HepG2 (cell line): ENCODE data around the gene ACACB.

Experiments used
- ADNP ChIP-seq: sonication (generic); formaldehyde crosslinking; IDR thresholded peaks from 2 replicates; pipeline ENCODE4 v1.4.0; 2020; ENCODE audit warnings: missing genetic modification reagents
- EP300 ChIP-seq, 3 experiments: sonication (generic) in 1 of 3; formaldehyde crosslinking in 1 of 3; IDR thresholded peaks; 2 replicates each; pipeline versions ENCODE4 v1.5.1 to v1.6.1; 2011 to 2020; ENCODE audit warnings: low read depth in 2 of 3, low read length in 2 of 3, borderline replicate concordance in 1 of 3, improper control_type of control experiment in 1 of 3, mild to moderate bottlenecking in 1 of 3, missing genetic modification reagents in 1 of 3, moderate library complexity in 1 of 3
- EZH2 ChIP-seq: conservative IDR thresholded peaks from 2 replicates; pipeline ENCODE4 v1.6.1; 2012; ENCODE audit warnings: mild to moderate bottlenecking, low read depth, low read length, moderate library complexity
- HOXD1 ChIP-seq: sonication (generic); formaldehyde crosslinking; IDR thresholded peaks from 2 replicates; pipeline ENCODE4 v1.5.0; 2020; ENCODE audit warnings: missing genetic modification reagents
- KLF13 ChIP-seq: sonication (generic); formaldehyde crosslinking; IDR thresholded peaks from 2 replicates; pipeline ENCODE4 v1.4.0; 2020; ENCODE audit warnings: mild to moderate bottlenecking, missing genetic modification reagents
- MAFF ChIP-seq: IDR thresholded peaks from 2 replicates; pipeline ENCODE4 v1.6.1; 2011; ENCODE audit warnings: low read depth, low read length, improper control_type of control experiment
- RORA ChIP-seq: sonication (generic); formaldehyde crosslinking; IDR thresholded peaks from 2 replicates; pipeline ENCODE4 v1.5.0; 2020; ENCODE audit warnings: mild to moderate bottlenecking, missing genetic modification reagents, moderate library complexity
- YY1 ChIP-seq: IDR thresholded peaks from 2 replicates; pipeline ENCODE4 v1.6.1; 2011; ENCODE audit warnings: low read length, low read depth, moderate library complexity, mild to moderate bottlenecking; ENCODE audit not compliant: insufficient read depth, insufficient replicate concordance
- ZBTB7A ChIP-seq: sonication (generic); formaldehyde crosslinking; IDR thresholded peaks from 2 replicates; pipeline ENCODE4 v1.8.0; 2022; ENCODE audit warnings: mild to moderate bottlenecking, missing genetic modification reagents
- ZNF737 ChIP-seq: sonication (generic); formaldehyde crosslinking; IDR thresholded peaks from 2 replicates; pipeline ENCODE4 v1.5.0; 2020; ENCODE audit warnings: missing genetic modification reagents, mild to moderate bottlenecking, borderline replicate concordance
- ZNF776 ChIP-seq: sonication (generic); formaldehyde crosslinking; IDR thresholded peaks from 2 replicates; pipeline ENCODE4 v1.4.0; 2020; ENCODE audit warnings: mild to moderate bottlenecking, missing genetic modification reagents

DNA sequence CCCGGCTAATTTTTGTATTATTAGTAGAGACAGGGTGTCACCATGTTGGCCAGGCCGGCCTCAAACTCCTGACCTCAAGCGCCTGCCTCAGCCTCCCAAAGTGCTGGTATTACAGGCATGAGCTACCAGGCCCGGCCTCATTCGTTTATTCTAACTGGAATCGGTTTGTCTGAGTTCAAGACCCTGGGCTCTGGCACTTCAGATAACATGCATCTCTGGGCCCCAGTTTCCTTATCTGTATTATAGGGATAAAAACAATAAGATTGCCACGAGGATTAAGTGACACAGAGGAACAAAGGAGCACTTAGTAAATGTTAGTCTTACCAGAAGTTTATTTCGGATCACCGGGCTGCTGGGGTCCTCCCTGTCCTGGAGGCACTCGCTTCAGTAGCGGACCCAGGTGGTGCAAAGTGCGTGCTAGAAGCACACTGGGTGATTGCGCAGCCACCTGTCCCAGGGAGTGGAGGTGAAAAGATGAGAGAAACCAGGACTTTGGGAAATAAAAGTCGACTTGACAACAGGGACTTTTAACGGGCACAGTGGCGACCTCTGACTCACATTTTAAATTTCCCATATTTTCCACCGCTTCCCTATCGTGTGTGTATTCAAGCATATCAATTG is 37.5 kb downstream of the ACACB start:
- no peak for TF ChIP-seq MAFF
- TF ChIP-seq YY1, result no peak
- TF ChIP-seq HOXD1 (CRISPR knock-in tag), result no peak
- TF ChIP-seq ZBTB7A, result no peak
- TF ChIP-seq ZNF776 (CRISPR knock-in tag), result no peak
- TF ChIP-seq KLF13 (CRISPR knock-in tag), result no peak
- TF ChIP-seq RORA, result no peak
- TF ChIP-seq ADNP, result no peak
- TF ChIP-seq ZNF737, result no peak
- TF ChIP-seq EP300 (IDR thresholded peaks at IDR 0.05; ENCODE audit: low read depth in 2 of 2, low read length in 2 of 2), result no peak
- TF ChIP-seq EP300 (CRISPR knock-in tag; IDR thresholded peaks at IDR 0.05; ENCODE audit: borderline replicate concordance), result no peak
- no peak for TF ChIP-seq EZH2
